Osteoblast (primary cell): ENCODE results near the gene L1CAM. TPM values are rescaled to one million over a fixed set of nuclear protein-coding genes. Genes with fewer than 3 reads are reported as not detected.

Source experiments
- DNase-seq: peaks from one replicate; pipeline ENCODE4 v3.0.0; 2011; ENCODE audit warnings: low spot score, mixed read lengths; ENCODE audit not compliant: insufficient read length; ENCODE audit errors: missing footprints
- H2AFZ ChIP-seq: 2 replicates; pipeline ENCODE4 v1.6.0; 2011; ENCODE audit warnings: mild to moderate bottlenecking, low read length
- H3K27ac ChIP-seq: 2 replicates; pipeline ENCODE4 v1.5.1; 2011; ENCODE audit warnings: mild to moderate bottlenecking, low read depth, low read length, moderate library complexity
- H3K27me3 ChIP-seq: 2 replicates; pipeline ENCODE4 v1.6.0; 2012; ENCODE audit warnings: mild to moderate bottlenecking, control low read depth, inconsistent platforms, low read length, moderate library complexity; ENCODE audit not compliant: insufficient read depth
- H3K36me3 ChIP-seq: 2 replicates; pipeline ENCODE4 v1.5.1; 2011; ENCODE audit warnings: mild to moderate bottlenecking, low read length, control low read depth, moderate library complexity; ENCODE audit not compliant: insufficient read depth
- H3K4me1 ChIP-seq: 2 replicates; pipeline ENCODE4 v1.5.1; 2011; ENCODE audit warnings: mild to moderate bottlenecking, low read length, control low read depth, moderate library complexity; ENCODE audit not compliant: insufficient read depth
- H3K4me2 ChIP-seq: 2 replicates; pipeline ENCODE4 v1.6.0; 2011; ENCODE audit warnings: mild to moderate bottlenecking, low read length; ENCODE audit not compliant: insufficient read depth
- H3K4me3 ChIP-seq: fragments of 200-600 bp; sonication (generic); 3 replicates; pipeline ENCODE4 v1.5.1; 2012; ENCODE audit warnings: mild to moderate bottlenecking, low read length, inconsistent platforms; ENCODE audit not compliant: insufficient read depth
- H3K79me2 ChIP-seq: 2 replicates; pipeline ENCODE4 v1.6.0; 2012; ENCODE audit warnings: mild to moderate bottlenecking, low read length, control low read depth, inconsistent platforms; ENCODE audit not compliant: insufficient read depth
- H3K9me3 ChIP-seq: 2 replicates; pipeline ENCODE4 v1.5.1; 2011; ENCODE audit warnings: low read depth, low read length, control low read depth
- H4K20me1 ChIP-seq: 2 replicates; pipeline ENCODE4 v1.6.0; 2012; ENCODE audit warnings: mild to moderate bottlenecking, low read length, control low read depth; ENCODE audit not compliant: insufficient read depth
- CTCF ChIP-seq: IDR thresholded peaks from 2 replicates; pipeline ENCODE4 v1.5.1; 2011; ENCODE audit warnings: mild to moderate bottlenecking, low read depth, low read length, moderate library complexity; ENCODE audit errors: extremely low read depth
- total RNA-seq: library from RNA; depleted of rRNA; stranded (reverse); fragments of >200 nt; gene quantifications from 2 replicates; pipeline ENCODE4 v1.2.3, GENCODE V29; 2012

L1CAM gene
- total RNA-seq, 1 donor, result under 0.01 TPM

- no peak for TF ChIP-seq CTCF
- peaks cover 53% of the 10 kb centered on the region for H3K27me3 ChIP-seq
- no peaks in the 10 kb centered on the region for H3K9me3 ChIP-seq
- no peaks in the 10 kb centered on the region for H3K36me3 ChIP-seq
- no peaks in the 10 kb centered on the region for H3K4me1 ChIP-seq
- H3K79me2 ChIP-seq, result no peaks in the 10 kb centered on the region
- no peak within 1 kb of the TSS for H2AFZ ChIP-seq
- no peak within 1 kb of the TSS for H3K4me2 ChIP-seq
- H3K4me3 ChIP-seq, result no peak within 1 kb of the TSS
- no peak within 1 kb of the TSS for H3K27ac ChIP-seq
- no peaks in the 10 kb centered on the region for H4K20me1 ChIP-seq
- DNase-seq, result peak; percentile 66
Observed at GRCh38 chrX:153829799-153830639, 56.0 kb downstream of the L1CAM start, which contains the start of gene PDZD4. Gene PDZD4, minus strand, starts transcription at chrX:153830544. Its CDS starts 246 bp downstream, at chrX:153830298.

- H3K36me3 ChIP-seq, result no peaks in the 10 kb centered on the region
- H3K4me2 ChIP-seq, result no peak overlapping the region
- DNase-seq, result peak; percentile 70
- H3K27me3 ChIP-seq, result peaks cover 48% of the 10 kb centered on the region
- H2AFZ ChIP-seq, result no peak overlapping the region
- TF ChIP-seq CTCF, result no peak
- no peaks in the 10 kb centered on the region for H3K4me1 ChIP-seq
- no peak overlapping the region for H3K27ac ChIP-seq
- no peaks in the 10 kb centered on the region for H4K20me1 ChIP-seq
- H3K4me3 ChIP-seq, result no peak overlapping the region
- H3K79me2 ChIP-seq, result no peaks in the 10 kb centered on the region
- H3K9me3 ChIP-seq, result no peaks in the 10 kb centered on the region
Observed at GRCh38 chrX:153829549-153829798, 56.5 kb downstream of the L1CAM start.

- peak; percentile 70 for DNase-seq
- no peak overlapping the region for H3K4me3 ChIP-seq
Observed at GRCh38 chrX:153828723-153829548, 57.0 kb downstream of the L1CAM start.

More at GRCh38 chrX:153828723-153829548, 57.0 kb downstream of the L1CAM start:
- Histone ChIP-seq H4K20me1 (no peaks in the 10 kb centered on the region), H3K4me1 (no peaks in the 10 kb centered on the region), H3K27ac (no peak overlapping the region), H2AFZ (no peak overlapping the region), H3K36me3 (no peaks in the 10 kb centered on the region), H3K79me2 (no peaks in the 10 kb centered on the region), H3K27me3 (peaks cover 46% of the 10 kb centered on the region), H3K9me3 (no peaks in the 10 kb centered on the region), H3K4me2 (no peak overlapping the region)
- TF ChIP-seq CTCF, result no peak
